Astrocyte (in vitro differentiated cells and primary cell): ENCODE results near the gene NHERF2. TPM values are rescaled to one million over a fixed set of nuclear protein-coding genes. Genes with fewer than 3 reads are reported as not detected.

ENCODE experiments used
- DNase-seq: peaks from one replicate; pipeline ENCODE4 v3.0.0-alpha.2; 2010; ENCODE audit warnings: low read depth
- FAIRE-seq: peaks from 2 replicates; lab custom pipeline; 2011; peaks lifted over from hg19 to GRCh38; lab: Jason Lieb, UNC
- H2AFZ ChIP-seq: 2 replicates; pipeline ENCODE4 v1.6.0; 2012; ENCODE audit warnings: low read depth, low read length, inconsistent platforms
- H3K27ac ChIP-seq: 2 replicates; pipeline ENCODE4 v1.5.1; 2011; ENCODE audit warnings: low read depth, low read length, inconsistent platforms
- H3K27me3 ChIP-seq: 2 replicates; pipeline ENCODE4 v1.6.0; 2011; ENCODE audit warnings: low read length, inconsistent platforms; ENCODE audit not compliant: insufficient read depth
- H3K36me3 ChIP-seq: 2 replicates; pipeline ENCODE4 v1.5.1; 2011; ENCODE audit warnings: low read length, inconsistent platforms; ENCODE audit not compliant: insufficient read depth
- H3K4me1 ChIP-seq: 2 replicates; pipeline ENCODE4 v1.5.1; 2011; ENCODE audit warnings: low read length, inconsistent platforms; ENCODE audit not compliant: insufficient read depth
- H3K4me2 ChIP-seq: 2 replicates; pipeline ENCODE4 v1.6.0; 2012; ENCODE audit warnings: low read length, inconsistent platforms
- H3K4me3 ChIP-seq: 2 replicates; pipeline ENCODE4 v1.5.1; 2011; ENCODE audit warnings: low read depth, mild to moderate bottlenecking, low read length, inconsistent platforms; ENCODE audit not compliant: insufficient read depth
- H3K79me2 ChIP-seq: 2 replicates; pipeline ENCODE4 v1.6.0; 2012; ENCODE audit warnings: mild to moderate bottlenecking, low read length, inconsistent platforms; ENCODE audit not compliant: insufficient read depth
- H3K9ac ChIP-seq: 2 replicates; pipeline ENCODE4 v1.6.0; 2012; ENCODE audit warnings: mild to moderate bottlenecking, low read length, inconsistent platforms
- H3K9me3 ChIP-seq: 2 replicates; pipeline ENCODE4 v1.5.1; 2012; ENCODE audit warnings: low read depth, mild to moderate bottlenecking, low read length, inconsistent platforms; ENCODE audit not compliant: insufficient read depth
- H4K20me1 ChIP-seq: 2 replicates; pipeline ENCODE4 v1.6.0; 2012; ENCODE audit warnings: low read length, inconsistent platforms; ENCODE audit not compliant: insufficient read depth
- H3K27ac Mint-ChIP-seq: one replicate; pipeline ENCODE4 v1.8.0; 2021; ENCODE audit warnings: mild to moderate bottlenecking, mixed read lengths; ENCODE audit not compliant: unreplicated experiment
- H3K27me3 Mint-ChIP-seq: one replicate; pipeline ENCODE4 v1.8.0; 2021; ENCODE audit warnings: low read depth, mixed read lengths; ENCODE audit not compliant: unreplicated experiment
- H3K36me3 Mint-ChIP-seq: one replicate; pipeline ENCODE4 v1.8.0; 2021; ENCODE audit warnings: low read depth, mixed read lengths; ENCODE audit not compliant: unreplicated experiment
- H3K4me1 Mint-ChIP-seq: one replicate; pipeline ENCODE4 v1.8.0; 2021; ENCODE audit warnings: low read depth, mixed read lengths; ENCODE audit not compliant: unreplicated experiment
- H3K4me3 Mint-ChIP-seq: one replicate; pipeline ENCODE4 v1.8.0; 2021; ENCODE audit warnings: mild to moderate bottlenecking, moderate library complexity, mixed read lengths; ENCODE audit not compliant: unreplicated experiment
- H3K9me3 Mint-ChIP-seq: one replicate; pipeline ENCODE4 v1.8.0; 2021; ENCODE audit warnings: mild to moderate bottlenecking, mixed read lengths; ENCODE audit not compliant: unreplicated experiment
- EZH2 ChIP-seq: IDR thresholded peaks from 2 replicates; pipeline ENCODE4 v1.6.1; 2012; ENCODE audit warnings: mild to moderate bottlenecking, low read length, inconsistent platforms; ENCODE audit not compliant: insufficient read depth
- total RNA-seq: library from RNA; stranded (reverse); gene quantifications from 2 replicates; pipeline ENCODE4 v1.2.1, GENCODE V29; 2021
- TF ChIP-seq, protein P1 (sequence below): IDR thresholded peaks from 2 replicates; pipeline ENCODE4 v1.5.1; 2011; ENCODE audit warnings: low read depth, mild to moderate bottlenecking, inconsistent platforms, low read length, moderate library complexity; ENCODE audit not compliant: insufficient read depth

Gene NHERF2
- total RNA-seq, 1 donor from 2014 or later, result 92.5 TPM

GRCh38 chr16:2025878-2026460 is 733 bp upstream of the NHERF2 start:
- no peak for DNase-seq
- Histone ChIP-seq H3K9ac (peak overlapping the region; percentile 64), H3K9me3 (no peaks in the 10 kb centered on the region), H3K27ac (no peak overlapping the region), H4K20me1 (peaks cover 23% of the 10 kb centered on the region), H3K4me3 (peak overlapping the region; percentile 17), H3K36me3 (no peaks in the 10 kb centered on the region), H3K27me3 (no peaks in the 10 kb centered on the region), H3K79me2 (peaks cover 27% of the 10 kb centered on the region), H2AFZ (peak overlapping the region; percentile 66), H3K4me1 (peaks cover 18% of the 10 kb centered on the region), H3K4me2 (peak overlapping the region; percentile 77)
- H3K9me3 Mint-ChIP-seq, result no peaks in the 10 kb centered on the region
- H3K27me3 Mint-ChIP-seq, result peaks cover 4% of the 10 kb centered on the region
- no peaks in the 10 kb centered on the region for H3K36me3 Mint-ChIP-seq
- H3K27ac Mint-ChIP-seq, result no peak overlapping the region
- H3K4me3 Mint-ChIP-seq, result peak overlapping the region; percentile 77
- TF ChIP-seq EZH2, result no peak
- TF ChIP-seq, protein P1, sequence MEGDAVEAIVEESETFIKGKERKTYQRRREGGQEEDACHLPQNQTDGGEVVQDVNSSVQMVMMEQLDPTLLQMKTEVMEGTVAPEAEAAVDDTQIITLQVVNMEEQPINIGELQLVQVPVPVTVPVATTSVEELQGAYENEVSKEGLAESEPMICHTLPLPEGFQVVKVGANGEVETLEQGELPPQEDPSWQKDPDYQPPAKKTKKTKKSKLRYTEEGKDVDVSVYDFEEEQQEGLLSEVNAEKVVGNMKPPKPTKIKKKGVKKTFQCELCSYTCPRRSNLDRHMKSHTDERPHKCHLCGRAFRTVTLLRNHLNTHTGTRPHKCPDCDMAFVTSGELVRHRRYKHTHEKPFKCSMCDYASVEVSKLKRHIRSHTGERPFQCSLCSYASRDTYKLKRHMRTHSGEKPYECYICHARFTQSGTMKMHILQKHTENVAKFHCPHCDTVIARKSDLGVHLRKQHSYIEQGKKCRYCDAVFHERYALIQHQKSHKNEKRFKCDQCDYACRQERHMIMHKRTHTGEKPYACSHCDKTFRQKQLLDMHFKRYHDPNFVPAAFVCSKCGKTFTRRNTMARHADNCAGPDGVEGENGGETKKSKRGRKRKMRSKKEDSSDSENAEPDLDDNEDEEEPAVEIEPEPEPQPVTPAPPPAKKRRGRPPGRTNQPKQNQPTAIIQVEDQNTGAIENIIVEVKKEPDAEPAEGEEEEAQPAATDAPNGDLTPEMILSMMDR, result no peak
- FAIRE-seq, result no peak
- H3K4me1 Mint-ChIP-seq, result peaks cover 7% of the 10 kb centered on the region

DNA sequence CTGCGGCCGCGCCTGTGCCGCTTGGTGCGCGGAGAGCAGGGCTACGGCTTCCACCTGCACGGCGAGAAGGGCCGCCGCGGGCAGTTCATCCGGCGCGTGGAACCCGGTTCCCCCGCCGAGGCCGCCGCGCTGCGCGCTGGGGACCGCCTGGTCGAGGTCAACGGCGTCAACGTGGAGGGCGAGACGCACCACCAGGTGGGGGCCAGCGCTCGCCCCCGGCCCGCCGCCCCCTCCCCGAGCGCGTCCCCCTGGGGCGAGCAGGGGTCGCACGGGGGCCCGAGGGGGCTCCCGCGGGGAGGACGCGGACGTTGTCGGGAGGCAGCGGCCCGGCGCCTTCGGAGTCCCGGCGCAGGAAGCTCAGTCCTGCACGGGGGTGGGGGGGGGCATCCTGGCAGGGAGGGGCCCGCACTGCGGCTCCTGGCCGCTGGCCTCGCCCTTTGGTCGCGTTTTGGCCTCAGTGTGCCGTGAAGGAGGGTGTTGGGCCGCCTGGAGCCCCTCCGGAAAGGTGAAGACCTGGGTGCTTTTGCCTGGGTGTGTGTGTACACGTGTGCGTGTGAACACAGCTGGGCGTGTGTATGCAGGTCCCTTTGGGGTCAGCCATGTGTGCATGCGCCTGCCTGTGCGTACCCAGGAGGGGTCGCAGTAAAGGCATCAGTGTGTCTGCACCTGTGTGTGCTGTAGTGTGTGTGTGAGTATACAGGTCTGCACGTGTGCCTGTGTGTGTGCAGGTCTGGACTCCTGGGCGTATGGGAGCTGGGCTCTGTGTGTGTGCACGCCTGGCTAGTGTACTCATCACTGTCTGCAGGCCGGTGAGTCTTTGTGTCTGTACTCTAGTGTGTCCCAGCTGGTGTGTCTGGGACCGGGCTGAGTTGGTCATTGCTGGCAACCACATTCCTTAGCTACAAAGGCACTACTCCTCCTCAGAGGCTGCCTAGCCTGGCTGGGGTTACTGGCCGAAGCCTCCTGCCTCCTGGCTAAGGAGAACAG is 615 bp downstream of the NHERF2 start:
- Mint-ChIP-seq H3K9me3 (no peaks in the 10 kb centered on the region), H3K4me1 (peaks cover 8% of the 10 kb centered on the region), H3K27ac (peak overlapping the region; percentile 66), H3K27me3 (no peaks in the 10 kb centered on the region), H3K36me3 (no peaks in the 10 kb centered on the region), H3K4me3 (peak overlapping the region; percentile 96)
- H3K36me3 ChIP-seq, result no peaks in the 10 kb centered on the region
- H3K4me3 ChIP-seq, result peak overlapping the region; percentile 69
- H2AFZ ChIP-seq, result no peak overlapping the region
- H3K79me2 ChIP-seq, result peaks cover 27% of the 10 kb centered on the region
- no peaks in the 10 kb centered on the region for H3K27me3 ChIP-seq
- peaks cover 20% of the 10 kb centered on the region for H3K4me1 ChIP-seq
- peak overlapping the region; percentile 95 for H3K4me2 ChIP-seq
- peaks cover 23% of the 10 kb centered on the region for H4K20me1 ChIP-seq
- no peaks in the 10 kb centered on the region for H3K9me3 ChIP-seq
- DNase-seq, result peak; percentile 34
- peak; percentile 66 for FAIRE-seq
- TF ChIP-seq, protein P1, result no peak
- TF ChIP-seq EZH2, result no peak
- H3K9ac ChIP-seq, result peak overlapping the region; percentile 65
- no peak overlapping the region for H3K27ac ChIP-seq
